ENCODE results near the gene MECP2. TPM values are rescaled to one million over a fixed set of nuclear protein-coding genes. Genes with fewer than 3 reads are reported as not detected.

MECP2 gene
- total RNA-seq, 1 experiment from 2014 or later = 52.8 TPM

DNA sequence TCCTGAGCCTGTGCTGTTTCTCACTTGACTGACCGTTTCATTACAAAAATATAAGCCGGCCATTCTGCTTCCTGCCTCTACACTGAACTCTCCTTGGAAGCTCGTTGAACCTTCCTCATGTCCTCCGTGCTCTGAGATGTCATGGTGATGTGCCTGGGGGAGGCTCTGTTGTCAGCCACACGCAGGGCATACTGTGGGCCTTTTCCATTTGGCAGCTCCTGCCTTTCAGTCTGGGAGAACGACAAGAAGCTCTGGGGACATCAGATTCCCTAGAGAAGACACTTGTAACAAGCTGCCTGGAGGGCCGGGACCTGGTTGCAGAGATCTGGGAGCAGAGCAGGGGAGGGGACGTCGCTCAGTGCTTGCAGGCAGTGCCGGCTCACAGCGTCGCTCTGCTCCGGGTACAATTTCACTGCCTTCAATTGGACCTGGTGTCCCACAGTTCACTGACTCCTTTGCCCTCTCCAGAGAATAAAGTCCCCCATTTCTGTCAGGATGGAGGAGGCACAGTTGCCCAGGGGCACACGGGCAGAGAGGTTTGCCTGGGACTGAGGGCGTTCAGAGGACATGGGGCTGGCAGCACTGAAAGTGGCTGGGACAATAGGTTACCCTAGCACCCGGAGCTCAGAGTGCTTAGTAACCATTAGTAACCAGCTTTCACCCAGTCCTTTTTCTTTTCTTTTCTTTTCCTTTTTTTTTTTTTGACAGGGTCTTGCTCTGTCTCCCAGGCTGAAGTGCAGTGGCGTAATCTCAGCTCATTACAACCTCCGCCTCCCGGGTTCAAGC lies 19.1 kb upstream of the MECP2 start:
- BruUV-seq (replicated peaks) = no TSS peak
- Histone ChIP-seq H3K27me3 (replicated peaks; ENCODE audit: insufficient read depth, low read depth, low read length, poor library complexity) (peaks cover 4% of the 10 kb centered on the region), H3K4me3 (ENCODE audit: low read depth, low read length, poor library complexity, severe bottlenecking) (no peak overlapping the region), H3K4me1 (ENCODE audit: insufficient read depth, low read length, poor library complexity, severe bottlenecking) (no peaks in the 10 kb centered on the region), H3K27ac (ENCODE audit: low read depth, low read length, poor library complexity, severe bottlenecking) (no peak overlapping the region), H3K9me3 (ENCODE audit: low read depth, low read length, poor library complexity, severe bottlenecking) (no peaks in the 10 kb centered on the region), H3K36me3 (ENCODE audit: insufficient read depth, low read length, poor library complexity, severe bottlenecking) (no peaks in the 10 kb centered on the region)
- DNase-seq (ENCODE audit: low spot score) = no peak
- intact Hi-C loops (cut with micrococcal nuclease; ENCODE audit: unreplicated experiment) = no loop called here
- ChIA-PET POLR2A (ENCODE audit: low non-redundant PET) (no interaction called here), CTCF (no interaction called here)
- TF ChIP-seq, protein P1, sequence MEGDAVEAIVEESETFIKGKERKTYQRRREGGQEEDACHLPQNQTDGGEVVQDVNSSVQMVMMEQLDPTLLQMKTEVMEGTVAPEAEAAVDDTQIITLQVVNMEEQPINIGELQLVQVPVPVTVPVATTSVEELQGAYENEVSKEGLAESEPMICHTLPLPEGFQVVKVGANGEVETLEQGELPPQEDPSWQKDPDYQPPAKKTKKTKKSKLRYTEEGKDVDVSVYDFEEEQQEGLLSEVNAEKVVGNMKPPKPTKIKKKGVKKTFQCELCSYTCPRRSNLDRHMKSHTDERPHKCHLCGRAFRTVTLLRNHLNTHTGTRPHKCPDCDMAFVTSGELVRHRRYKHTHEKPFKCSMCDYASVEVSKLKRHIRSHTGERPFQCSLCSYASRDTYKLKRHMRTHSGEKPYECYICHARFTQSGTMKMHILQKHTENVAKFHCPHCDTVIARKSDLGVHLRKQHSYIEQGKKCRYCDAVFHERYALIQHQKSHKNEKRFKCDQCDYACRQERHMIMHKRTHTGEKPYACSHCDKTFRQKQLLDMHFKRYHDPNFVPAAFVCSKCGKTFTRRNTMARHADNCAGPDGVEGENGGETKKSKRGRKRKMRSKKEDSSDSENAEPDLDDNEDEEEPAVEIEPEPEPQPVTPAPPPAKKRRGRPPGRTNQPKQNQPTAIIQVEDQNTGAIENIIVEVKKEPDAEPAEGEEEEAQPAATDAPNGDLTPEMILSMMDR (conservative IDR thresholded peaks at IDR 0.05; ENCODE audit: low read depth, low read length) = no peak
- no peak for TF ChIP-seq EZH2 (IDR thresholded peaks at IDR 0.05; ENCODE audit: borderline replicate concordance, low read depth, low read length, poor library complexity, severe bottlenecking)

DNA sequence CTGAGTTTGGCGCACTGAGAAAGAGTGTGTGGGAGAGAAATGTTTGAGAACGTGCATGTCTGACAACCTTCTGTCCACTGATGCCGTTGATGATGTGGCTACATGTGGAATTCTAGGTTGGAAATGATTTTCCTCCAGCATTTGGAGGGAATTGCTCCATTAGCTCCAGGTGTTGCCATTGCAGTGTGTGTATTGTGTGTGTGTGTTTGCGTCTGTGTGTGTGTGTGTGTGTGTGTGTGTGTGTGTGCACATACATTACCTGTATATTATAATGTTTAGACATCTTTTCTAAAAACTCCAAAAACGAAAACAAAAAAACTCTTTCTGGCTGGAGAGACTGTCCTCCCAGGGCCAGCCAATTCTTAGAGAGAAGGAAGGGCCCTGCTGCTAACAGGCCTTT lies 18.2 kb upstream of the MECP2 start:
- intact Hi-C loops (cut with micrococcal nuclease; ENCODE audit: unreplicated experiment) = no loop called here
- peaks cover 4% of the 10 kb centered on the region for H3K27me3 ChIP-seq (replicated peaks; ENCODE audit: insufficient read depth, low read depth, low read length, poor library complexity)
- no peaks in the 10 kb centered on the region for H3K9me3 ChIP-seq (ENCODE audit: low read depth, low read length, poor library complexity, severe bottlenecking)
- H3K4me3 ChIP-seq (ENCODE audit: low read depth, low read length, poor library complexity, severe bottlenecking) = no peak overlapping the region
- no peak for DNase-seq (ENCODE audit: low spot score)
- H3K4me1 ChIP-seq (ENCODE audit: insufficient read depth, low read length, poor library complexity, severe bottlenecking) = no peaks in the 10 kb centered on the region
- no peaks in the 10 kb centered on the region for H3K36me3 ChIP-seq (ENCODE audit: insufficient read depth, low read length, poor library complexity, severe bottlenecking)
- POLR2A ChIA-PET (ENCODE audit: low non-redundant PET) = no interaction called here
- BruUV-seq (replicated peaks) = no TSS peak
- TF ChIP-seq, protein P1 (conservative IDR thresholded peaks at IDR 0.05; ENCODE audit: low read depth, low read length) = no peak
- no peak for TF ChIP-seq EZH2 (IDR thresholded peaks at IDR 0.05; ENCODE audit: borderline replicate concordance, low read depth, low read length, poor library complexity, severe bottlenecking)
- CTCF ChIA-PET = no interaction called here
- H3K27ac ChIP-seq (ENCODE audit: low read depth, low read length, poor library complexity, severe bottlenecking) = no peak overlapping the region

DNA sequence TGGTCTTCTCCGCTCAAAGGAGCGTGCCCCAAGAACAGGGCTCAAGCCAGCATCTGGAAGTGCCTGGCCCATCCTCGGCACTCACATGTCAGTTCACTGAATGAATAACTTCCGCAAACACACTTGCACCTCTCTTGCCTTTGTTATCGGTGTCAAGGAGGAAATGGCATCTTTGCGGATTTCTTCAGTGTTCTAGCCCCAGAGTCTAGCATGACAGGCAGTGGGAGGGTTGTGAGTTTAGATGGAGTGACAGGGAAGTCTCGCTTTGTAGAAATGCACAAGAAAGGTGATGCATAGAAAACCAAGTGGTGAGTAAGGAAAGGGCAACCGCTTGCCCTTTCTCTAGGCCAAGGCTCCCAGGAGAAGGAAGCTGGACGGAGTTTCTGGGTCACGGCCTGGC lies 17.6 kb upstream of the MECP2 start:
- TF ChIP-seq, protein P1 (conservative IDR thresholded peaks at IDR 0.05; ENCODE audit: low read depth, low read length) = no peak
- TF ChIP-seq EZH2 (IDR thresholded peaks at IDR 0.05; ENCODE audit: borderline replicate concordance, low read depth, low read length, poor library complexity, severe bottlenecking) = no peak
- no TSS peak for BruUV-seq (replicated peaks)
- peaks cover 4% of the 10 kb centered on the region for H3K27me3 ChIP-seq (replicated peaks; ENCODE audit: insufficient read depth, low read depth, low read length, poor library complexity)
- intact Hi-C loops (cut with micrococcal nuclease; ENCODE audit: unreplicated experiment) = no loop called here
- H3K36me3 ChIP-seq (ENCODE audit: insufficient read depth, low read length, poor library complexity, severe bottlenecking) = no peaks in the 10 kb centered on the region
- no peak overlapping the region for H3K27ac ChIP-seq (ENCODE audit: low read depth, low read length, poor library complexity, severe bottlenecking)
- CTCF ChIA-PET = no interaction called here
- no peak overlapping the region for H3K4me3 ChIP-seq (ENCODE audit: low read depth, low read length, poor library complexity, severe bottlenecking)
- no peaks in the 10 kb centered on the region for H3K4me1 ChIP-seq (ENCODE audit: insufficient read depth, low read length, poor library complexity, severe bottlenecking)
- no peaks in the 10 kb centered on the region for H3K9me3 ChIP-seq (ENCODE audit: low read depth, low read length, poor library complexity, severe bottlenecking)
- DNase-seq (ENCODE audit: low spot score) = no peak
- POLR2A ChIA-PET (ENCODE audit: low non-redundant PET) = no interaction called here
